Panc1 (cell line): ENCODE measurements around the gene TNIP1. TPM values are rescaled to one million over a fixed set of nuclear protein-coding genes. Genes with fewer than 3 reads are reported as not detected.

Source experiments
- ATAC-seq: fragments of 200-7000 bp; cut with Tn5 transposase; 2 replicates; pipeline ENCODE4 v1.9.1; 2020; ENCODE audit warnings: mild to moderate bottlenecking, moderate library complexity
- BruUV-seq: library from RNA; stranded (reverse); fragments of 400-500 nt; replicated peaks from 2 replicates; lab custom pipeline; 2021; lab: Mats Ljungman, UMichigan
- CTCF ChIA-PET: fragments of 300-600 bp; sonication (Branson Sonifier 250); formaldehyde crosslinking; loops from one replicate; lab custom pipeline; 2022; ENCODE audit warnings: antibody characterized with exemption; lab: Charles Lee
- POLR2A ChIA-PET: fragments of 300-600 bp; sonication (Branson Sonifier 250); formaldehyde crosslinking; loops from one replicate; lab custom pipeline; 2022; ENCODE audit warnings: antibody characterized with exemption; lab: Charles Lee
- DNase-seq: peaks from one replicate; pipeline ENCODE4 v3.0.0-alpha.2; 2010; ENCODE audit warnings: low read depth, low spot score
- H3K27ac ChIP-seq: 2 replicates; pipeline ENCODE4 v1.5.1; 2011; ENCODE audit warnings: mild to moderate bottlenecking, low read length, inconsistent platforms
- H3K27me3 ChIP-seq: fragments of 200-500 bp; sonication (Bioruptor generic); 2 replicates; pipeline ENCODE4 v1.6.0; 2014; ENCODE audit warnings: low read length, inconsistent platforms; ENCODE audit not compliant: control insufficient read depth, insufficient read depth
- H3K36me3 ChIP-seq: fragments of 200-500 bp; sonication (Bioruptor generic); 2 replicates; pipeline ENCODE4 v1.5.1; 2014; ENCODE audit warnings: inconsistent platforms, mild to moderate bottlenecking, low read length, moderate library complexity; ENCODE audit not compliant: control insufficient read depth, insufficient read depth
- H3K4me1 ChIP-seq: 2 replicates; pipeline ENCODE4 v1.5.1; 2011; ENCODE audit warnings: inconsistent platforms, mild to moderate bottlenecking, low read length, moderate library complexity; ENCODE audit not compliant: control insufficient read depth, insufficient read depth
- H3K4me3 ChIP-seq, 2 experiments: 2 replicates each; pipeline ENCODE4 v1.5.1; 2011 to 2012; ENCODE audit warnings: low read depth in 2 of 2, low read length in 2 of 2, mild to moderate bottlenecking in 2 of 2, inconsistent platforms in 1 of 2, moderate library complexity in 1 of 2
- H3K9me3 ChIP-seq: fragments of 200-500 bp; sonication (Bioruptor generic); 2 replicates; pipeline ENCODE4 v1.5.1; 2014; ENCODE audit warnings: low read depth, mild to moderate bottlenecking, inconsistent platforms, low read length, moderate library complexity; ENCODE audit not compliant: control insufficient read depth, insufficient read depth
- CTCF ChIP-seq: fragments of 450-650 bp; IDR thresholded peaks from 2 replicates; pipeline ENCODE4 v1.5.1; 2017; ENCODE audit warnings: mild to moderate bottlenecking
- POLR2AphosphoS5 ChIP-seq: IDR thresholded peaks from 2 replicates; pipeline ENCODE4 v1.6.1; 2012; ENCODE audit warnings: mild to moderate bottlenecking, low read depth, low read length, moderate library complexity
- REST ChIP-seq, 2 experiments: IDR thresholded peaks; 2 replicates each; pipeline ENCODE4 v1.6.1; 2011 to 2012; ENCODE audit warnings: low read depth in 2 of 2, control low read depth in 1 of 2, low read length in 1 of 2, mild to moderate bottlenecking in 1 of 2, moderate library complexity in 1 of 2; ENCODE audit not compliant: insufficient read depth in 1 of 2
- SIN3A ChIP-seq: IDR thresholded peaks from 2 replicates; pipeline ENCODE4 v1.6.1; 2012; ENCODE audit warnings: low read depth, mild to moderate bottlenecking, low read length, moderate library complexity, borderline replicate concordance; ENCODE audit not compliant: insufficient read depth
- TCF7L2 ChIP-seq: IDR thresholded peaks from 2 replicates; pipeline ENCODE4 v1.6.1; 2011; ENCODE audit warnings: mild to moderate bottlenecking, low read depth, low read length, inconsistent platforms
- in situ Hi-C: cut with HindIII; loops from 2 replicates; pipeline ENCODE4 v1.10.0; 2016; ENCODE audit warnings: low sequenced_read_pairs, low pct_unique_long_range_greater_than_20kb
- intact Hi-C: fragments of 100-400 bp; cut with micrococcal nuclease; formaldehyde crosslinking; loops from one replicate; pipeline ENCODE4 v1.10.0; 2022; ENCODE audit not compliant: unreplicated experiment
- total RNA-seq: library from RNA; stranded (reverse); gene quantifications from one replicate; pipeline ENCODE4 v1.2.1, GENCODE V29; 2021; ENCODE audit not compliant: unreplicated experiment

TNIP1 gene
- total RNA-seq, 1 experiment from 2014 or later, result 81.9 TPM

- in situ Hi-C loops, result no loop called here
- BruUV-seq, result no TSS peak
- CTCF ChIA-PET, result no interaction called here
Measured at GRCh38 chr5:151004499-151004898, 76.3 kb downstream of the TNIP1 start.

GRCh38 chr5:151003503-151003860 is 77.4 kb downstream of the TNIP1 start:
- H3K27ac ChIP-seq, result no peak overlapping the region
- no TSS peak for BruUV-seq
- no peak for ATAC-seq
- ChIA-PET POLR2A (no interaction called here), CTCF (no interaction called here)
- H3K9me3 ChIP-seq, result no peaks in the 10 kb centered on the region
- in situ Hi-C loops, result no loop called here
- no peak for TF ChIP-seq TCF7L2
- TF ChIP-seq SIN3A, result no peak
- TF ChIP-seq CTCF, result no peak
- no peak for TF ChIP-seq REST (IDR thresholded peaks at IDR 0.05; ENCODE audit: insufficient read depth in 1 of 2, low read depth in 2 of 2, low read length in 1 of 2)
- H3K4me1 ChIP-seq, result no peaks in the 10 kb centered on the region
- no peaks in the 10 kb centered on the region for H3K27me3 ChIP-seq
- intact Hi-C loops, result loop anchor here (5.0 kb wide), 1 partner anchor 159 kb away; no protein-coding TSS in a partner anchor
- no peaks in the 10 kb centered on the region for H3K36me3 ChIP-seq
- H3K4me3 ChIP-seq, result no peak overlapping the region
- DNase-seq, result no peak

More at GRCh38 chr5:151004499-151004898, 76.3 kb downstream of the TNIP1 start:
- H3K36me3 ChIP-seq, result no peaks in the 10 kb centered on the region
- H3K27ac ChIP-seq, result no peak overlapping the region
- H3K9me3 ChIP-seq, result no peaks in the 10 kb centered on the region
- POLR2A ChIA-PET, result no interaction called here
- ATAC-seq, result no peak
- no peaks in the 10 kb centered on the region for H3K4me1 ChIP-seq
- DNase-seq, result no peak
- intact Hi-C loops, result loop anchor here (5.0 kb wide), 1 partner anchor 158 kb away; no protein-coding TSS in a partner anchor
- no peak overlapping the region for H3K4me3 ChIP-seq
- no peaks in the 10 kb centered on the region for H3K27me3 ChIP-seq
- no peak for TF ChIP-seq TCF7L2
- TF ChIP-seq CTCF, result no peak
- TF ChIP-seq POLR2AphosphoS5, result no peak
- no peak for TF ChIP-seq SIN3A
- no peak for TF ChIP-seq REST (IDR thresholded peaks at IDR 0.05; ENCODE audit: insufficient read depth in 1 of 2, low read depth in 2 of 2, low read length in 1 of 2)
